Neural progenitor cell (in vitro differentiated cells): ENCODE results near the gene C10orf105. TPM values are rescaled to one million over a fixed set of nuclear protein-coding genes. Genes with fewer than 3 reads are reported as not detected.

Experiments used
- DNase-seq: peaks from one replicate; pipeline ENCODE4 v3.0.0-alpha.2; 2016; ENCODE audit warnings: low spot score
- H2AFZ ChIP-seq: fragments of 200-600 bp; sonication (generic); replicated peaks from 2 replicates; pipeline ENCODE4 v1.6.1; 2016; ENCODE audit warnings: antibody characterized with exemption
- H3F3A ChIP-seq: fragments of 200-600 bp; sonication (generic); 2 replicates; pipeline ENCODE4 v1.6.1; 2016; ENCODE audit warnings: antibody characterized with exemption, low read depth
- H3K27ac ChIP-seq: fragments of 200-600 bp; sonication (generic); 2 replicates; pipeline ENCODE4 v1.5.1; 2016; ENCODE audit warnings: mild to moderate bottlenecking
- H3K27me3 ChIP-seq: fragments of 200-600 bp; sonication (generic); 2 replicates; pipeline ENCODE4 v1.6.1; 2016; ENCODE audit warnings: mild to moderate bottlenecking, moderate library complexity
- H3K36me3 ChIP-seq: fragments of 200-600 bp; sonication (generic); 2 replicates; pipeline ENCODE4 v1.5.1; 2016
- H3K4me1 ChIP-seq: fragments of 200-600 bp; sonication (generic); 2 replicates; pipeline ENCODE4 v1.6.1; 2016; ENCODE audit warnings: mixed run types
- H3K4me2 ChIP-seq: fragments of 200-600 bp; sonication (generic); 2 replicates; pipeline ENCODE4 v1.6.1; 2016
- H3K4me3 ChIP-seq: fragments of 200-600 bp; sonication (generic); 2 replicates; pipeline ENCODE4 v1.5.1; 2016
- H3K79me2 ChIP-seq: fragments of 200-600 bp; sonication (generic); 2 replicates; pipeline ENCODE4 v1.6.1; 2016; ENCODE audit warnings: low read depth
- H3K9ac ChIP-seq: fragments of 200-600 bp; sonication (generic); 2 replicates; pipeline ENCODE4 v1.6.1; 2016
- H3K9me3 ChIP-seq: fragments of 200-600 bp; sonication (generic); 2 replicates; pipeline ENCODE4 v1.5.1; 2016; ENCODE audit warnings: low read depth
- H4K20me1 ChIP-seq: fragments of 200-600 bp; sonication (generic); 2 replicates; pipeline ENCODE4 v1.6.1; 2016; ENCODE audit warnings: low read depth
- H3K27ac Mint-ChIP-seq: 3 replicates; pipeline ENCODE4 v1.8.0; 2021; ENCODE audit warnings: mixed read lengths
- H3K27me3 Mint-ChIP-seq: 2 replicates; pipeline ENCODE4 v1.8.0; 2022; ENCODE audit warnings: low read depth, mild to moderate bottlenecking, inconsistent platforms, moderate library complexity, mixed read lengths; ENCODE audit not compliant: insufficient read depth
- H3K36me3 Mint-ChIP-seq: 3 replicates; pipeline ENCODE4 v1.8.0; 2021; ENCODE audit warnings: mixed read lengths
- H3K4me1 Mint-ChIP-seq: 3 replicates; pipeline ENCODE4 v1.8.0; 2021; ENCODE audit warnings: mixed read lengths
- H3K4me3 Mint-ChIP-seq: 3 replicates; pipeline ENCODE4 v1.8.0; 2021; ENCODE audit warnings: mild to moderate bottlenecking, moderate library complexity, mixed read lengths
- H3K9me3 Mint-ChIP-seq: 3 replicates; pipeline ENCODE4 v1.8.0; 2020; ENCODE audit warnings: mixed read lengths
- CTCF ChIP-seq: fragments of 200-600 bp; sonication (generic); IDR thresholded peaks from 2 replicates; pipeline ENCODE4 v1.5.1; 2017; ENCODE audit warnings: antibody characterized with exemption, mild to moderate bottlenecking
- EZH2 ChIP-seq: fragments of 200-600 bp; sonication (generic); IDR thresholded peaks from 2 replicates; pipeline ENCODE4 v1.6.1; 2017; ENCODE audit warnings: antibody characterized with exemption, mild to moderate bottlenecking, moderate library complexity
- EZH2phosphoT487 ChIP-seq: fragments of 200-600 bp; sonication (generic); IDR thresholded peaks from 2 replicates; pipeline ENCODE4 v1.6.1; 2017; ENCODE audit warnings: antibody characterized with exemption
- total RNA-seq: library from RNA; depleted of rRNA; stranded (reverse); fragments of >200 nt; gene quantifications from 2 replicates; pipeline ENCODE4 v1.2.3, GENCODE V29; 2015; ENCODE audit warnings: low replicate concordance

Gene C10orf105
- total RNA-seq, 1 donor from 2014 or later = 0.39 TPM

- no peaks in the 10 kb centered on the region for H3K9me3 Mint-ChIP-seq
- no peak overlapping the region for H3K27ac Mint-ChIP-seq
- TF ChIP-seq EZH2phosphoT487 = no peak
- no peak for TF ChIP-seq CTCF
- TF ChIP-seq EZH2 = no peak
- Histone ChIP-seq H3K79me2 (no peaks in the 10 kb centered on the region), H3K27me3 (no peaks in the 10 kb centered on the region), H2AFZ (no peak overlapping the region), H3K36me3 (no peaks in the 10 kb centered on the region), H3K4me2 (no peak overlapping the region), H3K27ac (no peak overlapping the region), H3K9ac (no peak overlapping the region), H3F3A (peaks cover 3% of the 10 kb centered on the region), H3K4me1 (peaks cover 30% of the 10 kb centered on the region), H3K4me3 (no peak overlapping the region), H3K9me3 (no peaks in the 10 kb centered on the region), H4K20me1 (no peaks in the 10 kb centered on the region)
- H3K4me1 Mint-ChIP-seq = peaks cover 34% of the 10 kb centered on the region
- no peak for DNase-seq
- H3K36me3 Mint-ChIP-seq = no peaks in the 10 kb centered on the region
- H3K4me3 Mint-ChIP-seq = no peak overlapping the region
- H3K27me3 Mint-ChIP-seq = peaks cover 5% of the 10 kb centered on the region
These were observed 1.3 kb downstream of the C10orf105 start for GRCh38 chr10:71718165-71718698.

- Mint-ChIP-seq H3K4me3 (no peak overlapping the region), H3K27ac (peak overlapping the region; percentile 42), H3K36me3 (no peaks in the 10 kb centered on the region), H3K4me1 (peaks cover 38% of the 10 kb centered on the region), H3K27me3 (peaks cover 5% of the 10 kb centered on the region), H3K9me3 (no peaks in the 10 kb centered on the region)
- no peak for DNase-seq
- TF ChIP-seq CTCF (no peak), EZH2phosphoT487 (no peak)
- Histone ChIP-seq H3K4me1 (peaks cover 33% of the 10 kb centered on the region), H3K4me3 (no peak overlapping the region), H3F3A (peaks cover 3% of the 10 kb centered on the region), H3K9me3 (no peaks in the 10 kb centered on the region), H3K27me3 (no peaks in the 10 kb centered on the region), H3K27ac (no peak overlapping the region), H2AFZ (no peak overlapping the region), H3K9ac (no peak overlapping the region), H4K20me1 (no peaks in the 10 kb centered on the region), H3K79me2 (no peaks in the 10 kb centered on the region), H3K4me2 (no peak overlapping the region), H3K36me3 (no peaks in the 10 kb centered on the region)
These were observed 2.0 kb downstream of the C10orf105 start for GRCh38 chr10:71717551-71717951.

GRCh38 chr10:71717056-71717455 is 2.5 kb downstream of the C10orf105 start:
- Histone ChIP-seq H3K79me2 (no peaks in the 10 kb centered on the region), H3K36me3 (no peaks in the 10 kb centered on the region), H3K27ac (no peak overlapping the region), H3K4me2 (no peak overlapping the region), H4K20me1 (no peaks in the 10 kb centered on the region), H3K9me3 (no peaks in the 10 kb centered on the region), H3K4me3 (no peak overlapping the region), H3F3A (peaks cover 3% of the 10 kb centered on the region), H3K4me1 (peaks cover 33% of the 10 kb centered on the region), H3K27me3 (no peaks in the 10 kb centered on the region), H2AFZ (no peak overlapping the region), H3K9ac (no peak overlapping the region)
- peaks cover 5% of the 10 kb centered on the region for H3K27me3 Mint-ChIP-seq
- TF ChIP-seq EZH2phosphoT487 (no peak), EZH2 (no peak), CTCF (no peak)
- no peak overlapping the region for H3K27ac Mint-ChIP-seq
- no peaks in the 10 kb centered on the region for H3K9me3 Mint-ChIP-seq
- peaks cover 38% of the 10 kb centered on the region for H3K4me1 Mint-ChIP-seq
- H3K36me3 Mint-ChIP-seq = no peaks in the 10 kb centered on the region
- no peak for DNase-seq
- H3K4me3 Mint-ChIP-seq = no peak overlapping the region
